ENCODE data around the gene AKNAD1. TPM values are rescaled to one million over a fixed set of nuclear protein-coding genes. Genes with fewer than 3 reads are reported as not detected.

The AKNAD1 gene
- total and polyA plus RNA-seq, 11 donors, result 0.14 to 0.59 TPM; not detected in 9

DNA sequence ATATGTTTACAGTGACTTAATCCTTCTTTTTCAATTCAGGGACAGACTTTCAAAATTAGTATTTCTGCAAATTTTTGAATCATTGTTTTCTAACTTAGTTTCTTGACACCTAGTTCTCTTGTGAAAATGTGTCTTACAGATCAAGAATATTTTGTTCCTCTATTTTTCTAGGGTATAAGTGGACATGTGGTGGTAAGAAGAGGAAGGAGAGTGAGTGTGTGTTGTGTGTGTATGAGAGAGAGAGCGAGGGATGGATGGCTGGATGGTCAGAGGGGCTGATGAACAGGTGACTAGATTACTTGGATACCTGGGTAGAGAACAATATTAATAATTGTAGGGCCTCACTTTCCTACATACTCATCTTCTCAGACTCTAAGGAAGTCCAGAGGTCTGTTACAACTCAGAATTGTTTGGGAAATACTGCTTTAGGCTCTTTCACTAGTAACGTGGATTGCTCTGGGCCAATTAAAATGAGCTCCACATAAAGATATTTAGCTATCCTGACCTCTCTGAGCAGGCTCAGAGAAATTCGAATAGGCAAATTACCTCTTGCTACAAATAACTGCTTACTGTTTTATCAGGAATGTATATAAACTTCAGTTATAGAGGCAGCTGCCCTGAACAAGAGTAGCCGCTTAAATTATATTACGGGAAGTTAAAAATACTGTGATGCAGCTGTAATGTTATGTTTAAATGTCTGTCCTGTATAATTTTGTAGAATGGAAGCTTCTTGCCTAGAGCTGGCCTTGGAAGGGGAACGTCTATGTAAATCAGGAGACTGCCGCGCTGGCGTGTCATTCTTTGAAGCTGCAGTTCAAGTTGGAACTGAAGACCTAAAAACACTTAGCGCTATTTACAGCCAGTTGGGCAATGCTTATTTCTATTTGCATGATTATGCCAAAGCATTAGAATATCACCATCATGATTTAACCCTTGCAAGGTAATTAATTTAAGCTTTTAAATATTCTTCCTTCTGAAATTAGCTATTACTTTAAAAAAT lies 39.6 kb upstream of the AKNAD1 start:
- intact Hi-C loops (cut with DNase I), result loop anchor here in 4 of 10 donors (1.0 to 10.0 kb wide), 4 partner anchors 68 to 142 kb away; no protein-coding TSS in a partner anchor
- H3K4me3 ChIP-seq, result no peak overlapping the region
- TF ChIP-seq POLR2A (IDR thresholded peaks at IDR 0.05), result no peak
- no peaks in the 10 kb centered on the region for H3K4me1 ChIP-seq
- no peak for ATAC-seq
- peaks cover 0 to under 1% (median 0%) of the 10 kb centered on the region in 9 donors for H3K36me3 ChIP-seq
- H3K9me3 ChIP-seq, result no peaks in the 10 kb centered on the region
- H3K27me3 ChIP-seq, result no peaks in the 10 kb centered on the region
- H3K27ac ChIP-seq, result peak overlapping the region in 1 of 12 donors; percentile 71
- WGBS, 4 donors, result 65 to 73% (median 69%) methylated on average over 10 of the region's 10 CpGs
- DNase-seq, result no peak

GRCh38 chr1:108893141-108893530 lies 36.2 kb upstream of the AKNAD1 start:
- peaks cover 0 to 8% (median 0%) of the 10 kb centered on the region in 12 donors for H3K4me1 ChIP-seq
- no peaks in the 10 kb centered on the region for H3K9me3 ChIP-seq
- H3K4me3 ChIP-seq, result no peak overlapping the region
- TF ChIP-seq POLR2A (IDR thresholded peaks at IDR 0.05) (no peak), CTCF (IDR thresholded peaks at IDR 0.05) (no peak)
- no peaks in the 10 kb centered on the region for H3K36me3 ChIP-seq
- intact Hi-C loops (cut with DNase I), result loop anchor here in 1 of 10 donors (5.0 to 10.0 kb wide), 2 partner anchors 138 to 381 kb away; no protein-coding TSS in a partner anchor
- ATAC-seq, result no peak
- H3K27me3 ChIP-seq, result no peaks in the 10 kb centered on the region
- H3K27ac ChIP-seq, result no peak overlapping the region
- no peak for DNase-seq
- WGBS, 4 donors, result 93 to 98% (median 95%) methylated on average over 4 of the region's 4 CpGs

DNA sequence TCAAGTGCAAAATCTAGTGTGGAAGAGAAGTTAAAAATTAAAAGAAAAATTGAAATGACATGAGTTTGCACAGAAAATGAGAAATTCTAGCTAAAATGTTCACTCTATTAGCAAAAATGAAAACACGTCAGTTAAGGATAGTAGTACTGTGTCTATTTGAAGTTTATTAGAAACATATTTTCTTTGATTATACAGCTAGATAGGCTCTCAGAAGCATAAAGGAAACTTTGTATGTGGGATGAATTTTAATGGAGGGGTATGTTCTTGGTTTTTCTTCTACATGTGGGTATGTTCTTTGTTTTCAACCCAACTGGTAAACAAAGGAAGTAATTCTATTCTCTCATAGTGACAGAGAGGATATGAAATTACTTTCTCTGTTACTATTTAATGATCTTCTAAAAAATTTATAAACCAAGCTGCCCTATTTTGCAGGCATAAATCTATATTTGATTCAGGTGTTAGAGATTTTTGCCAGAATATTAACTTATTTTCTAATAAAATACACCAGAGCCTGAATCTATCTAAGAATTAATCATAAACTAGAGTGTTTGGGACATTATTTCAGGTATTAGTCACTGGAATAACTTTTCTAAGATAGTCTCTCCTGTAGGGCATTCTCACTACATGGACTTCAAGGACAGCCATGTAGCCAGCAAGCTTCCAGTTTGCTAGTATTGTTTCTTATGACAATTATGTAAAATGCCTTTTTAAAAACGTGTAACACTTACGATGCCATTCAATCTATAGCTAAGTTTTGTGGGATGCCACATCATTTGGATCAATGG lies 35.7 kb upstream of the AKNAD1 start:
- Histone ChIP-seq H3K9me3 (no peaks in the 10 kb centered on the region), H3K4me1 (peaks cover 0 to 8% (median 0%) of the 10 kb centered on the region in 12 donors)
- 87 to 94% (median 90%) methylated on average over 3 of the region's 3 CpGs for whole genome bisulfite sequencing, 4 donors

More for the DNA sequence above, 35.7 kb upstream of the AKNAD1 start:
- Histone ChIP-seq H3K36me3 (no peaks in the 10 kb centered on the region), H3K27ac (no peak overlapping the region), H3K4me3 (no peak overlapping the region), H3K27me3 (no peaks in the 10 kb centered on the region)
- ATAC-seq (no peak), DNase-seq (no peak)
- TF ChIP-seq POLR2A (IDR thresholded peaks at IDR 0.05) (no peak), CTCF (IDR thresholded peaks at IDR 0.05) (no peak)
- intact Hi-C loops (cut with DNase I), result loop anchor here in 1 of 10 donors (5.0 to 10.0 kb wide), 2 partner anchors 138 to 380 kb away; no protein-coding TSS in a partner anchor
